Breast epithelium (tissue), 4 donors: Measurements from ENCODE around the gene GNAO1. TPM values are rescaled to one million over a fixed set of nuclear protein-coding genes. Genes with fewer than 3 reads are reported as not detected.

ENCODE experiments used
- DNase-seq, 2 donors: peaks; one replicate each; pipeline ENCODE4 v3.0.0-alpha.2; 2019; ENCODE audit warnings: low spot score in 2 of 2
- H3K27ac ChIP-seq, 2 donors: fragments of 200-600 bp; sonication (generic) in 1 of 2; one replicate each; pipeline ENCODE4 v1.5.1; 2016 to 2019; ENCODE audit warnings: mild to moderate bottlenecking in 1 of 2
- H3K27me3 ChIP-seq, 2 donors: fragments of 200-600 bp; sonication (generic) in 1 of 2; one replicate each; pipeline versions ENCODE4 v1.5.1 to v1.6.0; 2017 to 2019; ENCODE audit warnings: control low read depth in 1 of 2, mild to moderate bottlenecking in 1 of 2
- H3K36me3 ChIP-seq: fragments of 200-600 bp; one replicate; pipeline ENCODE4 v1.5.1; 2019
- H3K4me1 ChIP-seq, 2 donors: fragments of 200-600 bp; sonication (generic); one replicate each; pipeline ENCODE4 v1.5.1; 2016 to 2019; ENCODE audit warnings: control low read depth in 1 of 2
- H3K4me3 ChIP-seq, 3 donors: fragments of 200-600 bp; sonication (generic); 1 replicate in 2 of 3; 2 replicates in 1 of 3; pipeline ENCODE4 v1.5.1; 2016 to 2019; ENCODE audit warnings: mild to moderate bottlenecking in 3 of 3, moderate library complexity in 2 of 3
- H3K9me3 ChIP-seq, 2 donors: fragments of 200-600 bp; sonication (generic) in 1 of 2; one replicate each; pipeline ENCODE4 v1.5.1; 2016 to 2019; ENCODE audit warnings: control low read depth in 1 of 2
- CTCF ChIP-seq, 3 donors: fragments of 450-650 bp; IDR thresholded peaks; one replicate each; pipeline ENCODE4 v1.5.1; 2016 to 2017; ENCODE audit warnings: antibody characterized with exemption in 3 of 3, mild to moderate bottlenecking in 3 of 3, moderate library complexity in 3 of 3
- POLR2A ChIP-seq: fragments of 450-650 bp; IDR thresholded peaks from one replicate; pipeline ENCODE4 v1.6.1; 2016; ENCODE audit warnings: antibody characterized with exemption, mild to moderate bottlenecking, moderate library complexity
- POLR2AphosphoS5 ChIP-seq, 3 donors: sonication (generic); formaldehyde crosslinking; IDR thresholded peaks; one replicate each; pipeline ENCODE4 v1.6.1; 2017; ENCODE audit warnings: antibody characterized with exemption in 3 of 3
- intact Hi-C: fragments of 100-400 bp; cut with DNase I; formaldehyde crosslinking; loops from one replicate; pipeline ENCODE4 v1.15.1; 2023; ENCODE audit warnings: low total_unique reads
- total RNA-seq, 3 donors: library from RNA; depleted of rRNA; stranded (reverse); fragments of >200 nt; gene quantifications; one replicate each; pipeline ENCODE4 v1.1.0, GENCODE V29; 2016

The GNAO1 gene
- total RNA-seq, 3 donors from 2014 or later = 0.96 to 1.9 (median 0.98) TPM

- Histone ChIP-seq H3K9me3 (no peaks in the 10 kb centered on the region), H3K27me3 (no peaks in the 10 kb centered on the region), H3K27ac (no peak overlapping the region), H3K4me3 (no peak overlapping the region), H3K4me1 (no peaks in the 10 kb centered on the region), H3K36me3 (no peaks in the 10 kb centered on the region)
- no peak for DNase-seq
- TF ChIP-seq POLR2AphosphoS5 (IDR thresholded peaks at IDR 0.05) (no peak), POLR2A (no peak), CTCF (IDR thresholded peaks at IDR 0.05) (no peak)
- intact Hi-C loops = no loop called here
Measured at GRCh38 chr16:56363181-56363716, 172.0 kb downstream of the GNAO1 start.

GRCh38 chr16:56363781-56364565, 172.7 kb downstream of the GNAO1 start:
- intact Hi-C loops = no loop called here

GRCh38 chr16:56364865-56365264, 173.6 kb downstream of the GNAO1 start:
- Histone ChIP-seq H3K9me3 (no peaks in the 10 kb centered on the region), H3K36me3 (no peaks in the 10 kb centered on the region), H3K27me3 (no peaks in the 10 kb centered on the region), H3K4me3 (no peak overlapping the region), H3K4me1 (no peaks in the 10 kb centered on the region), H3K27ac (no peak overlapping the region)
- no peak for TF ChIP-seq POLR2AphosphoS5 (IDR thresholded peaks at IDR 0.05)
- no peak for TF ChIP-seq CTCF (IDR thresholded peaks at IDR 0.05)
- TF ChIP-seq POLR2A = no peak
- intact Hi-C loops = no loop called here
- no peak for DNase-seq

More at GRCh38 chr16:56363781-56364565, 172.7 kb downstream of the GNAO1 start:
- no peaks in the 10 kb centered on the region for H3K4me1 ChIP-seq
- H3K27me3 ChIP-seq = no peaks in the 10 kb centered on the region
- no peak overlapping the region for H3K27ac ChIP-seq
- H3K36me3 ChIP-seq = no peaks in the 10 kb centered on the region
- H3K4me3 ChIP-seq = no peak overlapping the region
- DNase-seq = no peak
- H3K9me3 ChIP-seq = no peaks in the 10 kb centered on the region
- no peak for TF ChIP-seq POLR2AphosphoS5 (IDR thresholded peaks at IDR 0.05)
- no peak for TF ChIP-seq CTCF (IDR thresholded peaks at IDR 0.05)
- no peak for TF ChIP-seq POLR2A

- no peaks in the 10 kb centered on the region for H3K4me1 ChIP-seq
- no peak for TF ChIP-seq CTCF (IDR thresholded peaks at IDR 0.05)
- TF ChIP-seq POLR2A = no peak
- TF ChIP-seq POLR2AphosphoS5 (IDR thresholded peaks at IDR 0.05) = no peak
- H3K9me3 ChIP-seq = no peaks in the 10 kb centered on the region
- H3K4me3 ChIP-seq = no peak overlapping the region
- no peak for DNase-seq
- intact Hi-C loops = no loop called here
- no peaks in the 10 kb centered on the region for H3K27me3 ChIP-seq
- H3K36me3 ChIP-seq = no peaks in the 10 kb centered on the region
- H3K27ac ChIP-seq = no peak overlapping the region
Measured at GRCh38 chr16:56365552-56365951, 174.3 kb downstream of the GNAO1 start.

- Histone ChIP-seq H3K4me1 (no peaks in the 10 kb centered on the region), H3K4me3 (no peak overlapping the region), H3K9me3 (no peaks in the 10 kb centered on the region), H3K27ac (no peak overlapping the region), H3K36me3 (no peaks in the 10 kb centered on the region), H3K27me3 (no peaks in the 10 kb centered on the region)
- no peak for DNase-seq
- intact Hi-C loops = no loop called here
- no peak for TF ChIP-seq CTCF (IDR thresholded peaks at IDR 0.05)
- no peak for TF ChIP-seq POLR2AphosphoS5 (IDR thresholded peaks at IDR 0.05)
- no peak for TF ChIP-seq POLR2A
Measured at GRCh38 chr16:56366945-56367344, 175.7 kb downstream of the GNAO1 start.
